ENCODE results near the gene OMD.

GRCh38 chr9:92369075-92369474 lies 55.2 kb downstream of the OMD start:
- no peak for TF ChIP-seq ZFP36 (IDR thresholded peaks at IDR 0.05; ENCODE audit: low read depth, low read length, partially characterized antibody)
- TF ChIP-seq DDX20 (tag; IDR thresholded peaks at IDR 0.05; ENCODE audit: low read depth): no peak
- TF ChIP-seq ZNF551 (CRISPR knock-in tag; IDR thresholded peaks at IDR 0.05): no peak
- no peak for TF ChIP-seq ZBTB43 (CRISPR knock-in tag; IDR thresholded peaks at IDR 0.05)
- TF ChIP-seq DPF2 (IDR thresholded peaks at IDR 0.05): no peak
- no peak for TF ChIP-seq CTCF (IDR thresholded peaks at IDR 0.05 in 2 of 3, conservative IDR thresholded peaks at IDR 0.05 in 1 of 3; ENCODE audit: insufficient read depth in 2 of 3, low read depth in 1 of 3, low read length in 3 of 3)
- no peak for TF ChIP-seq ZNF398 (CRISPR knock-in tag; IDR thresholded peaks at IDR 0.05)
- no peak for TF ChIP-seq NR2C2 (CRISPR knock-in tag; IDR thresholded peaks at IDR 0.05)
- no peak for TF ChIP-seq NR2C2 (tag; IDR thresholded peaks at IDR 0.05)
- TF ChIP-seq LEF1 (IDR thresholded peaks at IDR 0.05): no peak
- TF ChIP-seq ZNF644 (tag; IDR thresholded peaks at IDR 0.05; ENCODE audit: low read depth): no peak
